HL-60 (cell line): ENCODE measurements around the gene BBS9.

ENCODE experiments used
- DNase-seq, 2 experiments: peaks; one replicate each; pipeline ENCODE4 v3.0.0-alpha.2; 2010 to 2020; ENCODE audit warnings: low read depth in 1 of 2, low spot score in 1 of 2
- H3K27ac ChIP-seq: fragments of 250-450 bp; sonication (Bioruptor Pico); replicated peaks from 2 replicates; pipeline ENCODE4 v1.5.1; 2020; ENCODE audit warnings: mild to moderate bottlenecking, moderate library complexity
- H3K27me3 ChIP-seq: fragments of 250-450 bp; sonication (Bioruptor Pico); 2 replicates; pipeline ENCODE4 v1.5.1; 2021; ENCODE audit warnings: mild to moderate bottlenecking, moderate library complexity; ENCODE audit not compliant: insufficient read depth, poor library complexity, severe bottlenecking
- H3K4me3 ChIP-seq: replicated peaks from 2 replicates; pipeline ENCODE4 v1.5.1; 2011; ENCODE audit warnings: mild to moderate bottlenecking, control low read depth, low read length; ENCODE audit not compliant: insufficient read depth
- GABPA ChIP-seq: IDR thresholded peaks from 2 replicates; pipeline ENCODE4 v1.6.1; 2012; ENCODE audit warnings: low read depth
- POLR2AphosphoS5 ChIP-seq: IDR thresholded peaks from 2 replicates; pipeline ENCODE4 v1.6.1; 2012; ENCODE audit warnings: low read depth
- SPI1 ChIP-seq: IDR thresholded peaks from 2 replicates; pipeline ENCODE4 v1.6.1; 2012; ENCODE audit warnings: low read depth, mild to moderate bottlenecking, borderline replicate concordance
- TF ChIP-seq, protein P1 (sequence below): IDR thresholded peaks from one replicate; pipeline ENCODE4 v1.5.1; 2011; ENCODE audit warnings: low read length, control low read depth, inconsistent platforms; ENCODE audit not compliant: insufficient read depth
- TF ChIP-seq, protein P2 (sequence below): IDR thresholded peaks from 2 replicates; pipeline ENCODE4 v1.6.1; 2012; ENCODE audit warnings: low read depth; ENCODE audit not compliant: insufficient replicate concordance

BBS9 gene

DNA sequence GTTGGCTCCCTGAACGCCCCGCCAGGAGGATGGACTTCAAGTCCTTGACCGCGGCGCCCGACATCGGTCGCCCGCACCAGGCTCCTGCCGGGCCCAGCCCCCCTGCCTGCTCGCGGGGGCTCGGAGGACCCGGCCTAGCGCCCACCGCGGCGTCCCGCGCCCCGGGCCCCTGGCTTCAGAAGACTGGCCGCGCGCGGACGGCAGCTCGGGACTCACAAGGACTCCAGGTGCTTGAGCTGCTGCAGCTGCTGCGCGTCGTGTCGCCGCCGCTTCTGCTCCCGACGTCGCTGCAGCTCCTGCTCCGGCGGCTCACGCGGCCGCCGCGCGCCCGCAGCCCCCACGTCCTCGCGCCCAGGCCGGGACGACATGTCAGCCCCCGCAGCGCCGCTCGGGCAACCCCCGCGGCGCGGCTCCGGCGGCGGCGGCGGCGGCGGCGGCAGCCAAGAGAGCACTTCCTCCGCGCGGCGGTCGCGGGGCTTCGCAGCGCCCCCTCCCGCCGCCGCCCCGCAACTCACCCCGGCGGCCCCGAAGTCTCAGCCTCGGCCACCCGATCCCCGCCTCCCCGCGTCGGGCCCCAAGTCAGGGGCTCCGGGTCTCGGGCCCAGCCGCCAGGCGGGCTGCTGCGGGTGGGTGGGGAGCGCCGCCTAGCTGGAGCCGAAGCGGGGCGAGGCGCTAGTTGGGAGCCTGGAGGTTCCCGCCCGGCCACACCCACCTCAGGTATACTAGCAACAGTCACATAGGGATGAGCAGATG is 20.2 kb upstream of the BBS9 start, which contains the start of gene RP9:
Gene RP9, minus strand, starts transcription at position 400 of the 753 bp plus-strand sequence. Its CDS starts 32 bp downstream, at position 368.
- Histone ChIP-seq H3K27me3 (no peaks in the 10 kb centered on the region), H3K27ac (peak within 1 kb of the TSS; percentile 52), H3K4me3 (peak within 1 kb of the TSS; percentile 80)
- DNase-seq = peak in 1 of 2 experiments; percentile 66
- TF ChIP-seq SPI1 = peak; percentile 61; the same call in 1 of the 2 replicates
- TF ChIP-seq, protein P1, sequence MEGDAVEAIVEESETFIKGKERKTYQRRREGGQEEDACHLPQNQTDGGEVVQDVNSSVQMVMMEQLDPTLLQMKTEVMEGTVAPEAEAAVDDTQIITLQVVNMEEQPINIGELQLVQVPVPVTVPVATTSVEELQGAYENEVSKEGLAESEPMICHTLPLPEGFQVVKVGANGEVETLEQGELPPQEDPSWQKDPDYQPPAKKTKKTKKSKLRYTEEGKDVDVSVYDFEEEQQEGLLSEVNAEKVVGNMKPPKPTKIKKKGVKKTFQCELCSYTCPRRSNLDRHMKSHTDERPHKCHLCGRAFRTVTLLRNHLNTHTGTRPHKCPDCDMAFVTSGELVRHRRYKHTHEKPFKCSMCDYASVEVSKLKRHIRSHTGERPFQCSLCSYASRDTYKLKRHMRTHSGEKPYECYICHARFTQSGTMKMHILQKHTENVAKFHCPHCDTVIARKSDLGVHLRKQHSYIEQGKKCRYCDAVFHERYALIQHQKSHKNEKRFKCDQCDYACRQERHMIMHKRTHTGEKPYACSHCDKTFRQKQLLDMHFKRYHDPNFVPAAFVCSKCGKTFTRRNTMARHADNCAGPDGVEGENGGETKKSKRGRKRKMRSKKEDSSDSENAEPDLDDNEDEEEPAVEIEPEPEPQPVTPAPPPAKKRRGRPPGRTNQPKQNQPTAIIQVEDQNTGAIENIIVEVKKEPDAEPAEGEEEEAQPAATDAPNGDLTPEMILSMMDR = no peak

DNA sequence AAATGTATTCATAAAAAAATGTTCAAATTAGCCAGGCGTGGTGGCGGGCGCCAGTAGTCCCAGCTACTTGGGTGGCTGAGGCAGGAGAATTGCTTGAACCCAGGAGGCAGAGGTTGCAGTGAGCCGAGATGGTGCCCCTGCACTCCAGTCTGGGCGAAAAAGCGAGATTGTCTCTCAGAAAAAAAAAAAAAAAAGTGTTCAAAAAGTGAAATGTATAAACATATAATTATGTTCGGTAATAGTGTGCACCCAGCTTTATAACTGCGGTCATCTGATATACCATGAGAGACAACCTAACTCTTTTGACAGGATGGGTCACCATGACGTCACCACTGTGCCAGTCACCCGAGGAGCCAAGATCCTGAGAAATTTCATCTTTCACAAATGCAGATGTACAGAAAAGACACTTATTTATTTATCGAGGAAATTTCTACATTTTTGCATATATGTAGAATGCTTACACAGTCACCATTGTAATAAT is 19.6 kb upstream of the BBS9 start:
- Histone ChIP-seq H3K4me3 (peak overlapping the region; percentile 76), H3K27me3 (no peaks in the 10 kb centered on the region), H3K27ac (no peak overlapping the region)
- no peak for TF ChIP-seq SPI1
- TF ChIP-seq, protein P1 = no peak
- TF ChIP-seq, protein P2, sequence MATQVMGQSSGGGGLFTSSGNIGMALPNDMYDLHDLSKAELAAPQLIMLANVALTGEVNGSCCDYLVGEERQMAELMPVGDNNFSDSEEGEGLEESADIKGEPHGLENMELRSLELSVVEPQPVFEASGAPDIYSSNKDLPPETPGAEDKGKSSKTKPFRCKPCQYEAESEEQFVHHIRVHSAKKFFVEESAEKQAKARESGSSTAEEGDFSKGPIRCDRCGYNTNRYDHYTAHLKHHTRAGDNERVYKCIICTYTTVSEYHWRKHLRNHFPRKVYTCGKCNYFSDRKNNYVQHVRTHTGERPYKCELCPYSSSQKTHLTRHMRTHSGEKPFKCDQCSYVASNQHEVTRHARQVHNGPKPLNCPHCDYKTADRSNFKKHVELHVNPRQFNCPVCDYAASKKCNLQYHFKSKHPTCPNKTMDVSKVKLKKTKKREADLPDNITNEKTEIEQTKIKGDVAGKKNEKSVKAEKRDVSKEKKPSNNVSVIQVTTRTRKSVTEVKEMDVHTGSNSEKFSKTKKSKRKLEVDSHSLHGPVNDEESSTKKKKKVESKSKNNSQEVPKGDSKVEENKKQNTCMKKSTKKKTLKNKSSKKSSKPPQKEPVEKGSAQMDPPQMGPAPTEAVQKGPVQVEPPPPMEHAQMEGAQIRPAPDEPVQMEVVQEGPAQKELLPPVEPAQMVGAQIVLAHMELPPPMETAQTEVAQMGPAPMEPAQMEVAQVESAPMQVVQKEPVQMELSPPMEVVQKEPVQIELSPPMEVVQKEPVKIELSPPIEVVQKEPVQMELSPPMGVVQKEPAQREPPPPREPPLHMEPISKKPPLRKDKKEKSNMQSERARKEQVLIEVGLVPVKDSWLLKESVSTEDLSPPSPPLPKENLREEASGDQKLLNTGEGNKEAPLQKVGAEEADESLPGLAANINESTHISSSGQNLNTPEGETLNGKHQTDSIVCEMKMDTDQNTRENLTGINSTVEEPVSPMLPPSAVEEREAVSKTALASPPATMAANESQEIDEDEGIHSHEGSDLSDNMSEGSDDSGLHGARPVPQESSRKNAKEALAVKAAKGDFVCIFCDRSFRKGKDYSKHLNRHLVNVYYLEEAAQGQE = no peak
- TF ChIP-seq GABPA = no peak
- TF ChIP-seq POLR2AphosphoS5 = no peak
- DNase-seq = peak in 1 of 2 experiments; percentile 11

DNA sequence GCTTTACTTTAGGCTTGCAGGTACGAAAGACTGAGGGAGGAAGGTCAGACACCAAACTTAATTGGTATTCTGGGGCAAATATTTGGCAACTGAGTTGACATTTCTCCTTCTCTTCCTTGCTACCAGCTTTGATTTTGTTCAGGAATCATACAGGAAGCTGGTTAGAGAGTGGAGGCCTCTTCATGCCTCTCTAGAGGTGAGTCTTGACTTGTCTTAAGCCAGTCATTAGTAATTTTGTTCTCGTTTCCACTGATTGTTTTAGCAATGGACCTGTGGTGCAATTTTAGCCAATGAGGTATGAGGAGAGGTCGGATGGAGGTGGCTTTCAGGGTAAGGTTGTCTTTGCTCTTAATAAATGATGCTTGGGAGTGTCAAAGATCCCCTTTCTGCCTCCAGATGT is 17.8 kb upstream of the BBS9 start:
- no peak overlapping the region for H3K27ac ChIP-seq
- no peaks in the 10 kb centered on the region for H3K27me3 ChIP-seq
- H3K4me3 ChIP-seq = no peak overlapping the region
- TF ChIP-seq, protein P1 = no peak
- TF ChIP-seq POLR2AphosphoS5 (no peak), GABPA (no peak), SPI1 (no peak)
- TF ChIP-seq, protein P2 = no peak
- DNase-seq = no peak
